Mesenchymal stem cell (in vitro differentiated cells and primary cell): ENCODE measurements around the gene BTG2.

ENCODE experiments used
- DNase-seq: peaks from one replicate; pipeline ENCODE4 v3.0.0-alpha.2; 2013
- H2AFZ ChIP-seq: one replicate; pipeline ENCODE4 v1.6.1; 2013; ENCODE audit warnings: low read depth, mild to moderate bottlenecking, control low read depth, inconsistent platforms, low read length, moderate library complexity
- H2AK5ac ChIP-seq: 2 replicates; pipeline ENCODE4 v1.6.1; 2013; ENCODE audit warnings: low read length, moderate library complexity, mild to moderate bottlenecking, inconsistent platforms; ENCODE audit not compliant: severe bottlenecking
- H2BK120ac ChIP-seq: one replicate; pipeline ENCODE4 v1.6.1; 2013; ENCODE audit warnings: low read depth, mild to moderate bottlenecking, inconsistent platforms, low read length, moderate library complexity
- H2BK12ac ChIP-seq, 2 experiments: one replicate each; pipeline ENCODE4 v1.6.1; 2013; ENCODE audit warnings: inconsistent platforms in 2 of 2, low read length in 2 of 2, mild to moderate bottlenecking in 2 of 2, moderate library complexity in 2 of 2, control low read depth in 1 of 2
- H2BK15ac ChIP-seq: one replicate; pipeline ENCODE4 v1.6.1; 2013; ENCODE audit warnings: mild to moderate bottlenecking, low read depth, inconsistent platforms; ENCODE audit not compliant: poor library complexity, severe bottlenecking
- H2BK5ac ChIP-seq: 2 replicates; pipeline ENCODE4 v1.6.1; 2013; ENCODE audit warnings: low read depth, mild to moderate bottlenecking, low read length, control low read depth, inconsistent platforms; ENCODE audit not compliant: poor library complexity, severe bottlenecking
- H3K14ac ChIP-seq, 2 experiments: one replicate each; pipeline ENCODE4 v1.6.1; 2013; ENCODE audit warnings: inconsistent platforms in 2 of 2, low read length in 2 of 2, control low read depth in 1 of 2, mild to moderate bottlenecking in 1 of 2, moderate library complexity in 1 of 2
- H3K18ac ChIP-seq, 2 experiments: one replicate each; pipeline ENCODE4 v1.6.1; 2013; ENCODE audit warnings: inconsistent platforms in 2 of 2, low read length in 2 of 2, control low read depth in 1 of 2, low read depth in 1 of 2, mild to moderate bottlenecking in 1 of 2
- H3K23ac ChIP-seq, 2 experiments: one replicate each; pipeline ENCODE4 v1.6.1; 2013; ENCODE audit warnings: inconsistent platforms in 2 of 2, low read length in 2 of 2, mild to moderate bottlenecking in 2 of 2, moderate library complexity in 2 of 2, control low read depth in 1 of 2
- H3K27ac ChIP-seq: 2 replicates; pipeline ENCODE4 v1.5.1; 2013; ENCODE audit warnings: mild to moderate bottlenecking, moderate library complexity, low read length, control low read depth, inconsistent platforms; ENCODE audit not compliant: poor library complexity, severe bottlenecking
- H3K27me3 ChIP-seq, 2 experiments: 2 replicates each; pipeline versions ENCODE4 v1.6.1 to v1.7.0; 2013; ENCODE audit warnings: low read length in 2 of 2, mild to moderate bottlenecking in 2 of 2, moderate library complexity in 2 of 2, control low read depth in 1 of 2, inconsistent platforms in 1 of 2; ENCODE audit not compliant: control insufficient read depth in 1 of 2, insufficient read depth in 1 of 2
- H3K36me3 ChIP-seq, 2 experiments: 2 replicates each; pipeline versions ENCODE4 v1.6.1 to v1.7.0; 2013; ENCODE audit warnings: low read length in 2 of 2, control low read depth in 1 of 2, inconsistent platforms in 1 of 2, low read depth in 1 of 2, mild to moderate bottlenecking in 1 of 2; ENCODE audit not compliant: insufficient read depth in 2 of 2, control insufficient read depth in 1 of 2
- H3K4ac ChIP-seq, 2 experiments: one replicate each; pipeline ENCODE4 v1.6.1; 2013; ENCODE audit warnings: inconsistent platforms in 2 of 2, low read length in 2 of 2, mild to moderate bottlenecking in 2 of 2, moderate library complexity in 2 of 2, control low read depth in 1 of 2, low read depth in 1 of 2
- H3K4me1 ChIP-seq: 2 replicates; pipeline ENCODE4 v1.6.1; 2013; ENCODE audit warnings: low read depth, low read length, control low read depth; ENCODE audit not compliant: control insufficient read depth, insufficient read depth
- H3K4me2 ChIP-seq: 2 replicates; pipeline ENCODE4 v1.6.1; 2013; ENCODE audit warnings: low read length, mild to moderate bottlenecking, inconsistent platforms; ENCODE audit not compliant: poor library complexity, severe bottlenecking
- H3K4me3 ChIP-seq, 2 experiments: 2 replicates each; pipeline versions ENCODE4 v1.5.1 to v1.7.0; 2013; ENCODE audit warnings: low read length in 2 of 2, mild to moderate bottlenecking in 2 of 2, control low read depth in 1 of 2, low read depth in 1 of 2; ENCODE audit not compliant: insufficient read depth in 1 of 2
- H3K79me1 ChIP-seq: replicated peaks from 2 replicates; pipeline ENCODE4 v1.6.1; 2013; ENCODE audit warnings: mild to moderate bottlenecking, control low read depth, low read length, inconsistent platforms; ENCODE audit not compliant: poor library complexity, severe bottlenecking
- H3K9ac ChIP-seq: 2 replicates; pipeline ENCODE4 v1.7.0; 2013; ENCODE audit warnings: mild to moderate bottlenecking, low read length, moderate library complexity
- H3K9me3 ChIP-seq: 2 replicates; pipeline ENCODE4 v1.7.0; 2013; ENCODE audit warnings: mild to moderate bottlenecking, low read length; ENCODE audit not compliant: control insufficient read depth
- H4K8ac ChIP-seq: one replicate; pipeline ENCODE4 v1.6.1; 2013; ENCODE audit warnings: inconsistent platforms, mild to moderate bottlenecking, low read length, moderate library complexity
- H4K91ac ChIP-seq: one replicate; pipeline ENCODE4 v1.6.1; 2013; ENCODE audit warnings: mild to moderate bottlenecking, low read length, inconsistent platforms
- whole genome bisulfite sequencing: methylation state at CpG from one replicate; pipeline ENCODE4 v1.1.7; 2013; ENCODE audit warnings: mixed read lengths; 5-methylcytosine and 5-hydroxymethylcytosine counted together

BTG2 gene

GRCh38 chr1:203326830-203327683 lies 21.7 kb downstream of the BTG2 start:
- peak; percentile 91 for DNase-seq
- H2BK120ac ChIP-seq, result peak overlapping the region; percentile 94
- no peak overlapping the region for H3K27ac ChIP-seq
- H3K4me3 ChIP-seq, result peak overlapping the region; percentile 56 to 77
- H2BK12ac ChIP-seq, result peak overlapping the region in 1 of 2 experiments; percentile 11
- peaks cover 28% of the 10 kb centered on the region for H3K4me1 ChIP-seq
- H4K91ac ChIP-seq, result peak overlapping the region; percentile 45
- peak overlapping the region; percentile 64 to 91 for H3K18ac ChIP-seq
- no peak overlapping the region for H3K14ac ChIP-seq
- H2AK5ac ChIP-seq, result peak overlapping the region; percentile 27
- peak overlapping the region; percentile 7 for H2AFZ ChIP-seq
- H4K8ac ChIP-seq, result peak overlapping the region; percentile 90
- H3K36me3 ChIP-seq, result no peaks in the 10 kb centered on the region
- H3K4ac ChIP-seq, result peak overlapping the region in 1 of 2 experiments; percentile 71
- H3K23ac ChIP-seq, result peak overlapping the region in 1 of 2 experiments; percentile 47
- H3K9me3 ChIP-seq, result no peaks in the 10 kb centered on the region
- H3K4me2 ChIP-seq, result peak overlapping the region; percentile 69
- H2BK5ac ChIP-seq, result no peak overlapping the region
- H3K9ac ChIP-seq, result peak overlapping the region; percentile 70
- H2BK15ac ChIP-seq, result no peak overlapping the region
- 5% methylated on average over 43 of the region's 49 CpGs for WGBS
- no peaks in the 10 kb centered on the region for H3K79me1 ChIP-seq
- H3K27me3 ChIP-seq, result peaks cover 39 to 46% of the 10 kb centered on the region in 2 experiments

GRCh38 chr1:203327684-203328457 lies 22.6 kb downstream of the BTG2 start:
- Histone ChIP-seq H2BK12ac (peak overlapping the region; percentile 76 to 89), H3K14ac (peak overlapping the region in 1 of 2 experiments; percentile 23), H2BK120ac (peak overlapping the region; percentile 94), H3K18ac (peak overlapping the region; percentile 64 to 67), H2BK5ac (peak overlapping the region; percentile 83), H3K23ac (no peak overlapping the region), H3K9ac (peak overlapping the region; percentile 70), H4K91ac (peak overlapping the region; percentile 65), H3K36me3 (no peaks in the 10 kb centered on the region), H3K4ac (peak overlapping the region; percentile 22 to 24), H2AK5ac (peak overlapping the region; percentile 40), H3K79me1 (no peaks in the 10 kb centered on the region), H3K4me1 (peaks cover 28% of the 10 kb centered on the region), H2BK15ac (no peak overlapping the region), H3K4me3 (peak overlapping the region; percentile 27 to 77), H4K8ac (peak overlapping the region; percentile 90), H3K4me2 (peak overlapping the region; percentile 69), H2AFZ (peak overlapping the region; percentile 15), H3K27ac (peak overlapping the region; percentile 63), H3K9me3 (no peaks in the 10 kb centered on the region), H3K27me3 (peaks cover 33 to 43% of the 10 kb centered on the region in 2 experiments)
- WGBS, result 10% methylated on average over 31 of the region's 31 CpGs
- peak; percentile 68 for DNase-seq

GRCh38 chr1:203328714-203329122 lies 23.4 kb downstream of the BTG2 start:
- Histone ChIP-seq H3K36me3 (no peaks in the 10 kb centered on the region), H4K91ac (no peak overlapping the region), H3K23ac (no peak overlapping the region), H3K79me1 (no peaks in the 10 kb centered on the region), H4K8ac (peak overlapping the region; percentile 47), H3K9me3 (no peaks in the 10 kb centered on the region), H2AFZ (no peak overlapping the region), H3K9ac (no peak overlapping the region), H3K27ac (peak overlapping the region; percentile 56), H3K4me3 (no peak overlapping the region), H3K14ac (no peak overlapping the region), H2AK5ac (no peak overlapping the region), H2BK15ac (no peak overlapping the region), H2BK12ac (peak overlapping the region in 1 of 2 experiments; percentile 21), H3K4ac (no peak overlapping the region), H2BK5ac (no peak overlapping the region), H3K4me1 (peaks cover 28% of the 10 kb centered on the region), H2BK120ac (no peak overlapping the region), H3K4me2 (peak overlapping the region; percentile 44), H3K27me3 (peaks cover 27 to 48% of the 10 kb centered on the region in 2 experiments), H3K18ac (no peak overlapping the region)
- DNase-seq, result no peak
- 33% methylated on average over 7 of the region's 7 CpGs for WGBS

GRCh38 chr1:203331224-203331623 lies 25.9 kb downstream of the BTG2 start:
- H2BK5ac ChIP-seq, result no peak overlapping the region
- no peak overlapping the region for H3K27ac ChIP-seq
- H2AK5ac ChIP-seq, result no peak overlapping the region
- no peak overlapping the region for H3K4ac ChIP-seq
- no peak overlapping the region for H2BK12ac ChIP-seq
- WGBS, result 83% methylated on average over 1 of the region's 1 CpG
- no peak overlapping the region for H4K8ac ChIP-seq
- no peak overlapping the region for H3K4me3 ChIP-seq
- no peak overlapping the region for H4K91ac ChIP-seq
- H2AFZ ChIP-seq, result no peak overlapping the region
- no peak overlapping the region for H3K18ac ChIP-seq
- H2BK15ac ChIP-seq, result no peak overlapping the region
- DNase-seq, result no peak
- no peaks in the 10 kb centered on the region for H3K9me3 ChIP-seq
- H2BK120ac ChIP-seq, result no peak overlapping the region
- no peak overlapping the region for H3K14ac ChIP-seq
- no peak overlapping the region for H3K9ac ChIP-seq
- no peaks in the 10 kb centered on the region for H3K36me3 ChIP-seq
- peaks cover 27 to 43% of the 10 kb centered on the region in 2 experiments for H3K27me3 ChIP-seq
- H3K4me1 ChIP-seq, result peaks cover 21% of the 10 kb centered on the region
- no peak overlapping the region for H3K4me2 ChIP-seq
- no peaks in the 10 kb centered on the region for H3K79me1 ChIP-seq
- H3K23ac ChIP-seq, result no peak overlapping the region
